Measurements from ENCODE around the gene SRCAP. TPM values are rescaled to one million over a fixed set of nuclear protein-coding genes. Genes with fewer than 3 reads are reported as not detected.

The SRCAP gene
- polyA plus RNA-seq, 1 of the 3 experiments (the other 2 are of a cell fraction): 5.6 TPM

DNA sequence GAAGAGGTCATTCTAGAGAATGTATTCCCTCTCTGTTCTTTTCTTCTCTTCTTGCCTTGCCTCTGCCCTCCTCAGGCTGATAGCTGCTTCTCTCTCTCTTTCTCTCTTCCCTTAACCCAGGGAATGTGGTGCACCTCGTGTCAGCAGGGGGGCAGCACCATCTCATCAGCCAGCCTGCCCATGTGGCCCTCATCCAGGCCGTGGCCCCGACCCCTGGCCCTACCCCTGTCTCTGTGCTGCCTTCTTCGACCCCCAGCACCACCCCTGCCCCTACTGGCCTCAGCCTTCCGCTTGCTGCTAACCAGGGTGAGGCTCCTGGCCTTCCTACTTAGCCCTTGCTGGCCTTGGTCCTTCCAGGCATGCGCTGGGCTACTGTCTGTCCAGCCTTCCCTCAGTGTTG is 23.5 kb downstream of the SRCAP start:
- no peaks in the 10 kb centered on the region for H3K4me1 ChIP-seq (ENCODE audit: control insufficient read depth in 1 of 2, insufficient read depth in 2 of 2, low read depth in 1 of 2, low read length in 1 of 2)
- no peaks in the 10 kb centered on the region for H3K9me3 ChIP-seq
- H3K9ac ChIP-seq: no peak overlapping the region
- 0 out of 2 replicates have a peak, but pooled peaks cover 9% of the 10 kb centered on the region for H4K20me1 ChIP-seq (ENCODE audit: insufficient read depth)
- no peaks in the 10 kb centered on the region for H3K9me2 ChIP-seq
- H3K79me2 ChIP-seq (ENCODE audit: insufficient read depth): peaks cover 70% of the 10 kb centered on the region
- peaks cover 14% of the 10 kb centered on the region for H3F3A ChIP-seq (replicated peaks; ENCODE audit: insufficient read depth)
- ChIA-PET POLR2A (no interaction called here), CTCF (interaction anchor here (0.8 kb wide), 2 partner anchors 16 to 20 kb away, joined by 3 read pairs; no protein-coding TSS in a partner anchor)
- H2AFZ ChIP-seq (ENCODE audit: low read depth): no peak overlapping the region
- H3K4me2 ChIP-seq: no peak overlapping the region
- H3K4me3 ChIP-seq (ENCODE audit: low read depth in 2 of 2, low read length in 1 of 2): no peak overlapping the region
- H3K27me3 ChIP-seq (ENCODE audit: insufficient read depth): no peaks in the 10 kb centered on the region
- peak; percentile 27 for DNase-seq
- TF ChIP-seq, protein P1, sequence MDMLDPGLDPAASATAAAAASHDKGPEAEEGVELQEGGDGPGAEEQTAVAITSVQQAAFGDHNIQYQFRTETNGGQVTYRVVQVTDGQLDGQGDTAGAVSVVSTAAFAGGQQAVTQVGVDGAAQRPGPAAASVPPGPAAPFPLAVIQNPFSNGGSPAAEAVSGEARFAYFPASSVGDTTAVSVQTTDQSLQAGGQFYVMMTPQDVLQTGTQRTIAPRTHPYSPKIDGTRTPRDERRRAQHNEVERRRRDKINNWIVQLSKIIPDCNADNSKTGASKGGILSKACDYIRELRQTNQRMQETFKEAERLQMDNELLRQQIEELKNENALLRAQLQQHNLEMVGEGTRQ (IDR thresholded peaks at IDR 0.05; ENCODE audit: borderline replicate concordance, low read depth, low read length): no peak
- TF ChIP-seq, protein P2, sequence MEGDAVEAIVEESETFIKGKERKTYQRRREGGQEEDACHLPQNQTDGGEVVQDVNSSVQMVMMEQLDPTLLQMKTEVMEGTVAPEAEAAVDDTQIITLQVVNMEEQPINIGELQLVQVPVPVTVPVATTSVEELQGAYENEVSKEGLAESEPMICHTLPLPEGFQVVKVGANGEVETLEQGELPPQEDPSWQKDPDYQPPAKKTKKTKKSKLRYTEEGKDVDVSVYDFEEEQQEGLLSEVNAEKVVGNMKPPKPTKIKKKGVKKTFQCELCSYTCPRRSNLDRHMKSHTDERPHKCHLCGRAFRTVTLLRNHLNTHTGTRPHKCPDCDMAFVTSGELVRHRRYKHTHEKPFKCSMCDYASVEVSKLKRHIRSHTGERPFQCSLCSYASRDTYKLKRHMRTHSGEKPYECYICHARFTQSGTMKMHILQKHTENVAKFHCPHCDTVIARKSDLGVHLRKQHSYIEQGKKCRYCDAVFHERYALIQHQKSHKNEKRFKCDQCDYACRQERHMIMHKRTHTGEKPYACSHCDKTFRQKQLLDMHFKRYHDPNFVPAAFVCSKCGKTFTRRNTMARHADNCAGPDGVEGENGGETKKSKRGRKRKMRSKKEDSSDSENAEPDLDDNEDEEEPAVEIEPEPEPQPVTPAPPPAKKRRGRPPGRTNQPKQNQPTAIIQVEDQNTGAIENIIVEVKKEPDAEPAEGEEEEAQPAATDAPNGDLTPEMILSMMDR (IDR thresholded peaks at IDR 0.05): no peak
- TF ChIP-seq RXRA (IDR thresholded peaks at IDR 0.05; ENCODE audit: borderline replicate concordance, low read depth) (no peak), MXI1 (IDR thresholded peaks at IDR 0.05; ENCODE audit: low read depth, low read length) (no peak), EP300 (IDR thresholded peaks at IDR 0.05; ENCODE audit: borderline replicate concordance in 1 of 2, low read depth in 1 of 2, low read length in 1 of 2) (no peak)
- TF ChIP-seq, protein P3, sequence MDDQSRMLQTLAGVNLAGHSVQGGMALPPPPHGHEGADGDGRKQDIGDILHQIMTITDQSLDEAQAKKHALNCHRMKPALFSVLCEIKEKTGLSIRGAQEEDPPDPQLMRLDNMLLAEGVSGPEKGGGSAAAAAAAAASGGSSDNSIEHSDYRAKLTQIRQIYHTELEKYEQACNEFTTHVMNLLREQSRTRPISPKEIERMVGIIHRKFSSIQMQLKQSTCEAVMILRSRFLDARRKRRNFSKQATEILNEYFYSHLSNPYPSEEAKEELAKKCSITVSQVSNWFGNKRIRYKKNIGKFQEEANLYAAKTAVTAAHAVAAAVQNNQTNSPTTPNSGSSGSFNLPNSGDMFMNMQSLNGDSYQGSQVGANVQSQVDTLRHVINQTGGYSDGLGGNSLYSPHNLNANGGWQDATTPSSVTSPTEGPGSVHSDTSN (IDR thresholded peaks at IDR 0.05): no peak
- WGBS (ENCODE audit: low lambda C conversion rate): 89% methylated on average over 6 of the region's 6 CpGs
- peaks cover 71 to 74% of the 10 kb centered on the region in 2 experiments for H3K36me3 ChIP-seq (replicated peaks in 1 of 2; ENCODE audit: control insufficient read depth in 1 of 2, insufficient read depth in 2 of 2, low read length in 1 of 2)
- H3K27ac ChIP-seq (ENCODE audit: low read depth in 2 of 2, low read length in 1 of 2): no peak overlapping the region

DNA sequence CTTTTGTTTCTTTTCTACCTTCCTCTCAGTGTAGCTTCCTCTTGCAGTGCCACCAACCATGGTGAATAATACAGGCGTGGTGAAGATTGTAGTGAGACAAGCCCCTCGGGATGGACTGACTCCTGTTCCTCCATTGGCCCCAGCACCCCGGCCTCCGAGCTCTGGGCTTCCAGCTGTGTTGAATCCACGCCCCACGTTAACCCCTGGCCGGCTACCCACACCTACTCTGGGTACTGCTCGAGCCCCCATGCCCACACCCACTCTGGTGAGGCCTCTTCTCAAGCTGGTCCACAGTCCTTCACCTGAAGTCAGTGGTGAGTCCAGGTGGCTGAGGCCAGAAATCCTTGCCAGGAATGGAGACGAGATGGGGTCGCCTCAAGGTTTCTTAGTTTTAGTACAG is 23.9 kb downstream of the SRCAP start:
- no peak overlapping the region for H3K4me2 ChIP-seq
- H3K27me3 ChIP-seq (ENCODE audit: insufficient read depth): no peaks in the 10 kb centered on the region
- peaks cover 14% of the 10 kb centered on the region for H3F3A ChIP-seq (replicated peaks; ENCODE audit: insufficient read depth)
- peaks cover 70% of the 10 kb centered on the region for H3K79me2 ChIP-seq (ENCODE audit: insufficient read depth)
- ChIA-PET POLR2A (no interaction called here), CTCF (interaction anchor here (0.8 to 1.5 kb wide), 3 partner anchors 11 to 20 kb away, joined by 3 read pairs; no protein-coding TSS in a partner anchor)
- 0 out of 2 replicates have a peak, but pooled peaks cover 9% of the 10 kb centered on the region for H4K20me1 ChIP-seq (ENCODE audit: insufficient read depth)
- H3K9me3 ChIP-seq: no peaks in the 10 kb centered on the region
- H3K9ac ChIP-seq: no peak overlapping the region
- H3K36me3 ChIP-seq (replicated peaks in 1 of 2; ENCODE audit: control insufficient read depth in 1 of 2, insufficient read depth in 2 of 2, low read length in 1 of 2): peaks cover 71 to 73% of the 10 kb centered on the region in 2 experiments
- H3K27ac ChIP-seq (ENCODE audit: low read depth in 2 of 2, low read length in 1 of 2): no peak overlapping the region
- H3K4me3 ChIP-seq (ENCODE audit: low read depth in 2 of 2, low read length in 1 of 2): no peak overlapping the region
- WGBS (ENCODE audit: low lambda C conversion rate): 96% methylated on average over 10 of the region's 10 CpGs
- no peaks in the 10 kb centered on the region for H3K4me1 ChIP-seq (ENCODE audit: control insufficient read depth in 1 of 2, insufficient read depth in 2 of 2, low read depth in 1 of 2, low read length in 1 of 2)
- TF ChIP-seq, protein P4, sequence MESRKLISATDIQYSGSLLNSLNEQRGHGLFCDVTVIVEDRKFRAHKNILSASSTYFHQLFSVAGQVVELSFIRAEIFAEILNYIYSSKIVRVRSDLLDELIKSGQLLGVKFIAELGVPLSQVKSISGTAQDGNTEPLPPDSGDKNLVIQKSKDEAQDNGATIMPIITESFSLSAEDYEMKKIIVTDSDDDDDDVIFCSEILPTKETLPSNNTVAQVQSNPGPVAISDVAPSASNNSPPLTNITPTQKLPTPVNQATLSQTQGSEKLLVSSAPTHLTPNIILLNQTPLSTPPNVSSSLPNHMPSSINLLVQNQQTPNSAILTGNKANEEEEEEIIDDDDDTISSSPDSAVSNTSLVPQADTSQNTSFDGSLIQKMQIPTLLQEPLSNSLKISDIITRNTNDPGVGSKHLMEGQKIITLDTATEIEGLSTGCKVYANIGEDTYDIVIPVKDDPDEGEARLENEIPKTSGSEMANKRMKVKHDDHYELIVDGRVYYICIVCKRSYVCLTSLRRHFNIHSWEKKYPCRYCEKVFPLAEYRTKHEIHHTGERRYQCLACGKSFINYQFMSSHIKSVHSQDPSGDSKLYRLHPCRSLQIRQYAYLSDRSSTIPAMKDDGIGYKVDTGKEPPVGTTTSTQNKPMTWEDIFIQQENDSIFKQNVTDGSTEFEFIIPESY (IDR thresholded peaks at IDR 0.05; ENCODE audit: borderline replicate concordance, low read depth): no peak
- H3K9me2 ChIP-seq: no peaks in the 10 kb centered on the region
- no peak for DNase-seq
- no peak overlapping the region for H2AFZ ChIP-seq (ENCODE audit: low read depth)
